ENCODE results near the gene PHF14.
"Not testable (repeated sequence)": the region's sequence is repeated elsewhere in the genome, so short reads cannot be mapped to it uniquely, and the experiment has no call there.

PHF14 gene, protein sequence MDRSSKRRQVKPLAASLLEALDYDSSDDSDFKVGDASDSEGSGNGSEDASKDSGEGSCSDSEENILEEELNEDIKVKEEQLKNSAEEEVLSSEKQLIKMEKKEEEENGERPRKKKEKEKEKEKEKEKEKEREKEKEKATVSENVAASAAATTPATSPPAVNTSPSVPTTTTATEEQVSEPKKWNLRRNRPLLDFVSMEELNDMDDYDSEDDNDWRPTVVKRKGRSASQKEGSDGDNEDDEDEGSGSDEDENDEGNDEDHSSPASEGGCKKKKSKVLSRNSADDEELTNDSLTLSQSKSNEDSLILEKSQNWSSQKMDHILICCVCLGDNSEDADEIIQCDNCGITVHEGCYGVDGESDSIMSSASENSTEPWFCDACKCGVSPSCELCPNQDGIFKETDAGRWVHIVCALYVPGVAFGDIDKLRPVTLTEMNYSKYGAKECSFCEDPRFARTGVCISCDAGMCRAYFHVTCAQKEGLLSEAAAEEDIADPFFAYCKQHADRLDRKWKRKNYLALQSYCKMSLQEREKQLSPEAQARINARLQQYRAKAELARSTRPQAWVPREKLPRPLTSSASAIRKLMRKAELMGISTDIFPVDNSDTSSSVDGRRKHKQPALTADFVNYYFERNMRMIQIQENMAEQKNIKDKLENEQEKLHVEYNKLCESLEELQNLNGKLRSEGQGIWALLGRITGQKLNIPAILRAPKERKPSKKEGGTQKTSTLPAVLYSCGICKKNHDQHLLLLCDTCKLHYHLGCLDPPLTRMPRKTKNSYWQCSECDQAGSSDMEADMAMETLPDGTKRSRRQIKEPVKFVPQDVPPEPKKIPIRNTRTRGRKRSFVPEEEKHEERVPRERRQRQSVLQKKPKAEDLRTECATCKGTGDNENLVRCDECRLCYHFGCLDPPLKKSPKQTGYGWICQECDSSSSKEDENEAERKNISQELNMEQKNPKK

DNA sequence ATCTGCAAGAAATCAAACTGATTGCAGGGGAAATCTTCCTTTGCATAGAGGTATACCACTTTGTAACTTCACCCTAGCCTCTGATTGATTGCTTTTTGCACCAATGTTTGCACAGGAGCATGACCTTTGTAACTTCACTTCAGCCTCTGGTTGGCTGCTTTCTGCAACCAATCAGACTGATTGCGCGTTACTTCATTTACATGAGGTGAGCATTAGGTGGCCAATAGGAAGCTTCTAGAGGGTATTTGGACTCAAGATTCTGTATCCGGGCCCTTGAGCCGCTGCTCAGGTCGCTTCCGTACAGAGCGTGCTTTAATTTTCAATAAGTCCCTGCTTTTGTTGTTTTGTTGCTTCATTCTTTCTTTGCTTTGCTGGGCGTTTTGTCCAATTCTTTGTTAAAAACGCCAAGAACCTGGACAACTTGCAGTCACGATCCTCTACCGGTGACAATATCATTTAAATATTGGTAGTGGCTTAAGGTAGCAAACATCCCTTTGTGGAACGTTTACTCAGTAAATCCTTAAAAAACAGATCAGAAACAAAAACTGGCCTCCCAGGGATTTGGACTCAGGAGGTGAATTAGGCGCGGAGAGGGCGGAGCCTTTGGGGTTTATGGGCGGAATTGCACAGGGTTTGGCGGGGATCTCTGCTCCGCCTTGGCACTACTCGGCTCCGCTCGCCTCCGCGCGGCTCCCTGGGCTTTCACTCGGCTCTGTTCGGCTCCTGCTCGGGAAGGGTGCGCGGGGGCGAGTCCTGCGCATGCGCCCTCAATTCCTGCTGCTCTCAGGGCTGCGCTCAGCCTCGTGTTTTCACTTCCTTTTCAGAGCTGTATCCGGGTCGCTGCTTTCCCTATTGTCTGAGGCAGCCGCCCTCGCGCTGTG is at the start of gene PHF14:
PHF14 (plus strand) TSS at position 812 of the 881 bp plus-strand sequence. CDS start 452 bp downstream, outside the sequence.
- peak; percentile 97 for DNase-seq (ENCODE audit: low spot score)

DNA sequence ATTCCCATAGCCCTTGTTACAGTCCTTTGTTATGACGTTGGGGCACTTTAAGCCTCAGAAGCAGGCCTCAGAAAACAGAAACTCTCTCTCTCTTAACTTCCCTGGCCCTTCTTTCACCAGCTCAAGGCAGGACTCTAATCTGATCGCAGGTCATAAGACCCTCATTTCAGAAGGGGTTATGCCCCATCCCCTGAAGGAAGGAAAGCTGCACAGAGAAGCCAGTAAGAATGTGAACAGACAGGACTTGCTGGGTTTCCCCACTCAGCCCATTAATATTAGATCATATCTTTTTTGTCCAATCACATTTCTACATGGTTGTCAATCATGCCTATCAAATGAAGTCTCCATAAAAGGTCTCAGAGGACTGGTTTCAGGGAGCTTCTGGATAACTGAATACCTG is 49.3 kb upstream of the PHF14 start:
- DNase-seq (ENCODE audit: low spot score) = no peak

- not testable (repeated sequence) for DNase-seq (ENCODE audit: low spot score)
Observed at GRCh38 chr7:10928203-10928602, 45.5 kb upstream of the PHF14 start.

DNA sequence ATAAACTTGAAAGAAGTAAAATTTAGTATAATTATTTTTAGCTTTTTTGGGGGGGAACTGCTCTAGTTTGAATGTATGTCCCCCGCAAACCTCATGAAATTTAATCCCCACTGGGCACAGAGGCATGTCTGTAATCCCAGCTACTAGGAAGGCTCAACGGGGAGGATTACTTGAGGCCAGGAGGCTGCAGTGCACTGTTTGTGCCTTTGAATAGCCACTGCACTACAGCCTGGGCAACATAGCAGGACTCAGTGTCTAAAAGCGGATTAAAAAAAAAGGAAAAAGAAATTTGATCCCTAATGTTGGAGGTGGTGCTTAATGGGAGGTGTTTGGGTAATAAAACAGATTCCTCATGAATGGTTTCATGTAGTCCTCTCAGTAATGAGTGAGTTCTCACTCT is 43.1 kb upstream of the PHF14 start:
- no peak for DNase-seq (ENCODE audit: low spot score)

DNA sequence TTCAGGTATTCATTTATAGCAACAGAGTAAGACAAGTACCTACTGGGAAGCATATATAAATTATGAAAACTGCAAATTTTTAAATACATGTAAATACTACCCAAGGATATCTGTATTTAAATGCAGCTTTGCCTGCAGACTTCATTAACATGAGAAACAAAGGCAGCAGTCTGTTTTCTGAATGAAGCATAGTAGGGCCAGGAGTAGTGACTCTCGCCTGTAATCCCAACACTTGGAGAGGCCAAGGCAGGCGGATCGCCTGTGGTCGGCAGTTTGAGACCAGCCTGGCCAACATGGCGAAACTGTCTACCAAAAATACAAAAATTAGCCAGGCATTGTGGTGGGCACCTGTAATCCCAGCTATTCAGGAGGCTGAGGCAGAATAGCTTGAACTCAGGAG is 42.5 kb upstream of the PHF14 start:
- no peak for DNase-seq (ENCODE audit: low spot score)

GRCh38 chr7:10934292-10934691 is 39.4 kb upstream of the PHF14 start:
- no peak for DNase-seq (ENCODE audit: low spot score)

DNA sequence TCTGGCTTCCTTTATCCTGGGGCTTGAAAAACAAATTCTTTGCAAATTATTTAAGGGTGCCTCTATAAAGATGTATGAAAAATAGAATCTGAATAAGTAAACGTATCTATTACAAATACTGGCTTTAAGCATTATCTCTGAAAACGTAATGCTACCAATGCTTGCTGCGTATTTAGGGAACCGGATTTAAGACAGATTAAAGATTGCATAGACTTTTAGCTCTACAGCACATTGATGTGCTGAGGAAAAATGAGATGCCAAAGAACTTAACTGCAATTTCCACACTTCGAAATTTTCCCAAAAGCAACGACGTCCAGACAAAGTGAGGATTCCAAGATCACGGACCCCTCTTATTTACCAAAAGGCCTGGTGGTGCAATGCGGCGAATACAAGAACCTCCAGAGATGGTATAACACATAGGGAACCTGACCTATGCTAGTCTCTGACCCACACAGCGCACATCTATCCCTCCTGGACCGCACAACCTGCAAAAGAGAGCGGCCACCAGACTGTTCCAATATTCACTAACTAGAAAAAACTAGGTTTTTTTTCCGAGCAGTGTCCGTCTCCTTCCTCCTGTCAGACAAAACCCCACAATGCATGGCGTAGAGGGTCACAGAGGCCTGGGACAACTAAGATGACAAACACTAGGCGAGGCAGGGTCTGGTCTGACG is 34.3 kb upstream of the PHF14 start:
- peak; percentile 17 for DNase-seq (ENCODE audit: low spot score)

DNA sequence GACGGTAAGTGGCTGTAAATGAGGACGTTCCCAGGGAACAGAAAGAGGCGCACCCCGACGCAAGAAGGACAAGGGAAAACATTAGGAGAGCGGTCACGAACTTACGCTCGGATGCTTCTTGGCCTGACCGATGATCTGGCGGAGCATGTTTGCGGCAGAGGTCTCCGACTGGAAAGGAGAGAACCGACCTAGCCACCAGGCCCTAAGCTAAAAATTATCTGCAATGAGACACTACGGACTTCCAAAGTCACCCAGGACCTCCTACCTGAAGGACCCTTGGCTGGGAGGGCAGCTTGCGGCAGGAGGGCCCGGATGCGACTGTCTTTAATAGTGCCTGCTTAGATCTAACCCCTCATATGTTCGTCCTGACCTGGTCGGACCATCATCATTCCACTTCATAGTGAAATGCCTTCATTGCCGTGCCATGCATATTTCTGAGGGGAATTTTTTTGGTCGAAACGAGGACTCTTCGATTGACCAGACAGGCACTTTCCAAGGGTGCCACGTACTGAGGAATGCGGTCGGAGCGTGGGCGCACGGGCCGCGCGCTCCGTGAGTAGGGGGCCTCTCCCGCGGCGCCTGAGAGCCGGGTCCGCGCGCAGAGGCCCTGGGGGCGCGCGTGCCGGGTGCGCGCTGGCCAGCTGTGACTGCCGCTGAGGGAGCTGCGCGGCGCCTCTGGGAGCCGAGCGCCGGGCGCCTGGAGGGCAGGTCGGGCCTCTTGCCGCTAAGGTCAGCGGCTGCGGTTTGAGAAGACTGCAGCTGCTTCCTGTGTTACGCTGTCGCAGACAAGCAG is 33.6 kb upstream of the PHF14 start:
- peak; percentile 94 for DNase-seq (ENCODE audit: low spot score)

DNA sequence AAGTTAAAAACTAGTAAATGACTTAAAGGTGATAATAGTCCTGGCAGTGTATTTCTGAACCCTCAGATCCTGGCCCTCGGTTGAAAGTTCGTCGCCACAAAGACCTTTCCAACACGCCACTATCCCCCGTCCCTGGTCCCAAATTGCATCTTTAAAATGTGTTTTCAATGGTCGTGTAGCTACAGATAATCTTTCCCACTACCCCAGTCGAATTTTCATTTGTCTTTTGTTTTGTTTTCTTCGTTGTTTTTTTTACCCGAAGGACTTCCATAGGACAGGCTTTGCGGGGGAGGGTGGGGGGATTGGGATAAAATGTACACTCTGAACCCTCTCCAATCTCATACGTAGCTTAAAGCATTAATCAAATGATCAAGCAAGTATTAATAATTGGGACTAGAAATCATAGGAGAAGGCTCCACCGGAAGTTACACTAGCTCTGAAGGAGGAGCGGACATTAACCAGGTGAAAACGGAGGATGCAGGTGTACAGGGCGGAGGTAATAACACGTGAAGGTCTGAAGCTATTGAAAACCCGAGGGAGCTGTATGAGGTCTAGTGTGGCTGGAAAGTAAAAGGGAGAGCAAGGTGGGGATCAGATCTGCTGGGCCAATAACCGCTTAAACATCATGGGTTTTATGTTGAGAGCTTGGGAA is 32.8 kb upstream of the PHF14 start:
- DNase-seq (ENCODE audit: low spot score) = no peak

GRCh38 chr7:10950494-10950893 is 23.2 kb upstream of the PHF14 start:
- no peak for DNase-seq (ENCODE audit: low spot score)

GRCh38 chr7:10950974-10951578 is 22.6 kb upstream of the PHF14 start:
- DNase-seq (ENCODE audit: low spot score) = not testable (repeated sequence)

DNA sequence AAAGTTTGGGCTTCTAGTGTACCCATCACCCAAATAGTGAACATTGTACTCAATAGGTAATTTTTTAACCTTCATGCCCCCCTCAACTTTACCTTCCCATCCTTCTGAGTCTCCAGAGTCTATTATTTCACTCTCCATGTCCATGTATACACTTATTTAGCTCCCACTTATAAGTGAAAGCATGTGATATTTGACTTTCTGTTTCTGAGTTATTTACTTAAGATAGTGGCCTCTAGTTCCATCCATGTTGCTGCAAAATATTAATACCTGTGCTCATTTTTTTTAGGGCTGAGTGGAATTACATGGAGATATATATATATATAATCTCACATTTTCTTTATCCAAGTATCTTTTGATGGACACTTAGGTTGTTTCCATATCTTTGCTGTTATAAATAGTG is 21.1 kb upstream of the PHF14 start:
- no peak for DNase-seq (ENCODE audit: low spot score)

- not testable (repeated sequence) for DNase-seq (ENCODE audit: low spot score)
Observed at GRCh38 chr7:10953078-10953750, 20.5 kb upstream of the PHF14 start.

GRCh38 chr7:10956528-10956927 is 17.1 kb upstream of the PHF14 start:
- no peak for DNase-seq (ENCODE audit: low spot score)

- not testable (repeated sequence) for DNase-seq (ENCODE audit: low spot score)
Observed at GRCh38 chr7:10960242-10960641, 13.4 kb upstream of the PHF14 start.

GRCh38 chr7:10965016-10965415 is 8.7 kb upstream of the PHF14 start:
- not testable (repeated sequence) for DNase-seq (ENCODE audit: low spot score)

- DNase-seq (ENCODE audit: low spot score) = no peak
Observed at GRCh38 chr7:10972174-10972573, 1.5 kb upstream of the PHF14 start.

DNA sequence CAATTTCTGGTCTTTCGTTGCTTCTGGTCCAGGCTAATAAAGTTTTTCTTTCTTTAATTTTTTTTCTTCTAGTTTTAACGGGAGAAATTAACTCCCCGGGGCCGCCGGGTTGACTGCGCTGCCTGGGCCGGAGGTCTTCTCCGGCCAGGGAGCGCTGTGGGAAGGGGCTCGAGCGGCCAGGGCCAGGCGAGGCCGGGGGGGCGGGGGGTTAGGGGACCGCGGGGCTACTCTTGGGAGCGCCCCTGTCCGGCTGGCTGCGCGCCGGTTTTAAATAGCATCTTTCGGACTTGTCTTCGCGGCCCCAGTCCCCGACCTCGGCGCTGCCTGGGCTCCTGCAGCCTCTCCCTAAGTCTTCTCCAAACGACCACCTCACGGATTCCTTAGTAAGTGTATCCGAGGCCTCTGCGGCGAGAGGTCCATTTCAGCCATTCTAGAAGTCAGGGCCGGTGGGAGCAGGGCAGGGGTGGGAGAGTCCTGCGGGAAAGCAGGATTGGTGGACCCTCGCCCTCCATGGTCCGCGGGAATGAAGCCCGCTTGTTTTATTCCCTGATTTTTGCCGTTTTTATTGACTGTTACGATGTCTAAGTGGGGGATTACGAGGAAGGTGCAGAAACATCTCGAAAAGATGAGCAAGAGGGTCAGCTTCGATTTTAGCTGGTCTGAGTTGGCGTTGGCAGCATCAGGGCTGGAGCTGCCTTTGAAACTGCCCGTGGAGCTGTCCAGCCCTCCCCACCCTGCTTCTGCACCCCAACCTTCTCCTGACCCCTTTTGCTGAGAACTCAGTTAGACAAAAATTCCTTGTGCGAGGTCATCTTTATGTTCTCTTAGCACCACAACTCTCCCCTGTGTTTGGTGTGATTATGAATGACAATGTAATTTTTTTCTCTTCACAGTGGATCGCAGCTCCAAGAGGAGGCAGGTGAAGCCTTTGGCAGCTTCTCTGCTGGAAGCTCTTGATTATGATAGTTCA is 555 bp downstream of the PHF14 start:
- peak; percentile 34 for DNase-seq (ENCODE audit: low spot score)

Measured in putamen (tissue), 1 donor.